ENCODE results near the gene ATF6. TPM values are rescaled to one million over a fixed set of nuclear protein-coding genes. Genes with fewer than 3 reads are reported as not detected.

ATF6 gene
- total and polyA plus RNA-seq, 2 of the 8 experiments (the other 6 are each of a cell fraction or from before 2014, with no cell fraction given): 4.6 to 10.0 TPM

- TF ChIP-seq, protein P1, sequence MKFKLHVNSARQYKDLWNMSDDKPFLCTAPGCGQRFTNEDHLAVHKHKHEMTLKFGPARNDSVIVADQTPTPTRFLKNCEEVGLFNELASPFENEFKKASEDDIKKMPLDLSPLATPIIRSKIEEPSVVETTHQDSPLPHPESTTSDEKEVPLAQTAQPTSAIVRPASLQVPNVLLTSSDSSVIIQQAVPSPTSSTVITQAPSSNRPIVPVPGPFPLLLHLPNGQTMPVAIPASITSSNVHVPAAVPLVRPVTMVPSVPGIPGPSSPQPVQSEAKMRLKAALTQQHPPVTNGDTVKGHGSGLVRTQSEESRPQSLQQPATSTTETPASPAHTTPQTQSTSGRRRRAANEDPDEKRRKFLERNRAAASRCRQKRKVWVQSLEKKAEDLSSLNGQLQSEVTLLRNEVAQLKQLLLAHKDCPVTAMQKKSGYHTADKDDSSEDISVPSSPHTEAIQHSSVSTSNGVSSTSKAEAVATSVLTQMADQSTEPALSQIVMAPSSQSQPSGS (IDR thresholded peaks at IDR 0.05; ENCODE audit: low read length): no peak
- TF ChIP-seq PHF8 (conservative IDR thresholded peaks at IDR 0.05; ENCODE audit: low read depth, low read length): no peak
- no peak for TF ChIP-seq SAP30 (IDR thresholded peaks at IDR 0.05; ENCODE audit: insufficient read depth, insufficient replicate concordance, low read length)
- no peak for TF ChIP-seq SIX5 (IDR thresholded peaks at IDR 0.05; ENCODE audit: low read depth, low read length)
These were observed 47.4 kb upstream of the ATF6 start (continued) for GRCh38 chr1:161718559-161719324.

All from H1 (cell line).